ENCODE data around the gene PMPCB.

Gene PMPCB

GRCh38 chr7:103336761-103337160 is 39.5 kb downstream of the PMPCB start:
- no peak for DNase-seq

GRCh38 chr7:103338864-103339263 is 41.6 kb downstream of the PMPCB start:
- no peak for DNase-seq

GRCh38 chr7:103341466-103341865 is 44.2 kb downstream of the PMPCB start:
- DNase-seq = no peak

- DNase-seq = no peak
These were observed 46.1 kb downstream of the PMPCB start for GRCh38 chr7:103343332-103343731.

GRCh38 chr7:103343758-103344452 is 46.7 kb downstream of the PMPCB start:
- peak; percentile 41 for DNase-seq

GRCh38 chr7:103344453-103345149 is 47.4 kb downstream of the PMPCB start, which contains the start of gene DNAJC2:
DNAJC2 (minus strand) TSS chr7:103344767; CDS start chr7:103344622, 145 bp downstream.
- DNase-seq = peak; percentile 90

GRCh38 chr7:103346396-103346795 is 49.2 kb downstream of the PMPCB start:
- DNase-seq = no peak

- DNase-seq = peak; percentile 87
These were observed 50.5 kb downstream of the PMPCB start, which contains the start of gene PSMC2 for GRCh38 chr7:103347507-103348267. PSMC2 (plus strand) TSS chr7:103347643; CDS start chr7:103347712, 69 bp downstream.

- peak; percentile 6 for DNase-seq
These were observed 51.2 kb downstream of the PMPCB start for GRCh38 chr7:103348452-103348851.

- no peak for DNase-seq
These were observed 51.7 kb downstream of the PMPCB start for GRCh38 chr7:103348959-103349358.

GRCh38 chr7:103349805-103350204 is 52.6 kb downstream of the PMPCB start:
- DNase-seq = no peak
